ENCODE measurements around the gene ITFG1. TPM values are rescaled to one million over a fixed set of nuclear protein-coding genes. Genes with fewer than 3 reads are reported as not detected.

ITFG1 gene
- total RNA-seq, 2 experiments from 2014 or later = 18.0 to 18.5 TPM

DNA sequence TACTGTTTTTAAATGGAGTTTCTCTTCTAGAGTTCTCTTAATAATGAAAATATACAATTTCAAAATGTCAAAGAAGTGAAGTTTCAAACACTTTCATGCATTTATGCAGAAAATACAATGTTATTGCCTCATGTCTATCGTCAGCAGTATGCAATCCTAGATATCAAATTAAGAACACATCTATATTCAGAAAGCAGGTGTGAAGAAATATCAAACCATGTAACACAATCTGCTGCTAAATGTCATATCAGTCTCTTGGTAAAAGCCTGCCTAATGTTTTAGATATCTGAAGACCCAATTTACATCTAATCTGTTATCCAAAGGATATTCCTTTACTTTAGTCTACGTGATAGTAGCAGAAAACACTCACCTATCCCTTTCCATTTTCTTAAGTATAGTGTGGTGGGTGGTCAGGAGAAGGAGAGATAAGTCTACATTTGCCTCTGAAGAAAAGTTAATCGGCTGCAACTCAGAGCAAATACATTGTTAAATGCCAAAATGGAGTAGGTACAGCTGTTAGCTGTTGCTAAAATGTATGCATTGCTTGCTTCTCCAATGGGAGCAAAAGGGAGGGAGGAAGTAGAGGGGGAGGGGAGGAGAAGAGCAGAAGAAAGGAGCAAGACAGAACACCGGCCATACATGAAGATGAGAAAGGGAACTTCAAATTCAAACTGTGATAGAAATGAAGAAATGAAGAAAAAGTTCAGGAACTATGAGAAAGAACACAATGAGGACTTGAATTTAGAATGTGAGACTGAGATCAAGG, 64.9 kb downstream of the ITFG1 start:
- ChIA-PET POLR2A (no interaction called here), CTCF (no interaction called here)
- ATAC-seq (ENCODE audit: poor library complexity) = no peak
- intact Hi-C loops (cut with DNase I, micrococcal nuclease) = no loop called here
- Histone ChIP-seq H3K27ac (ENCODE audit: low read depth in 1 of 2, low read length in 2 of 2) (no peak overlapping the region), H3K4me3 (ENCODE audit: low read length) (no peak overlapping the region), H3K4me1 (ENCODE audit: insufficient read depth, low read length) (peaks cover 5% of the 10 kb centered on the region), H3K27me3 (ENCODE audit: control insufficient read depth in 1 of 2, insufficient read depth in 2 of 2, low read length in 2 of 2) (no peaks in the 10 kb centered on the region), H3K36me3 (ENCODE audit: insufficient read depth, low read length) (peaks cover 9% of the 10 kb centered on the region), H3K9me3 (ENCODE audit: control insufficient read depth in 1 of 2, insufficient read depth in 1 of 2, low read length in 2 of 2) (no peaks in the 10 kb centered on the region)
- Mint-ChIP-seq H3K36me3 (ENCODE audit: low read depth) (peaks cover 35% of the 10 kb centered on the region), H3K27ac (no peak overlapping the region), H3K4me3 (no peak overlapping the region), H3K9me3 (no peaks in the 10 kb centered on the region), H3K4me1 (ENCODE audit: low read depth) (peaks cover 26% of the 10 kb centered on the region), H3K27me3 (no peaks in the 10 kb centered on the region)
- TF ChIP-seq, protein P1, sequence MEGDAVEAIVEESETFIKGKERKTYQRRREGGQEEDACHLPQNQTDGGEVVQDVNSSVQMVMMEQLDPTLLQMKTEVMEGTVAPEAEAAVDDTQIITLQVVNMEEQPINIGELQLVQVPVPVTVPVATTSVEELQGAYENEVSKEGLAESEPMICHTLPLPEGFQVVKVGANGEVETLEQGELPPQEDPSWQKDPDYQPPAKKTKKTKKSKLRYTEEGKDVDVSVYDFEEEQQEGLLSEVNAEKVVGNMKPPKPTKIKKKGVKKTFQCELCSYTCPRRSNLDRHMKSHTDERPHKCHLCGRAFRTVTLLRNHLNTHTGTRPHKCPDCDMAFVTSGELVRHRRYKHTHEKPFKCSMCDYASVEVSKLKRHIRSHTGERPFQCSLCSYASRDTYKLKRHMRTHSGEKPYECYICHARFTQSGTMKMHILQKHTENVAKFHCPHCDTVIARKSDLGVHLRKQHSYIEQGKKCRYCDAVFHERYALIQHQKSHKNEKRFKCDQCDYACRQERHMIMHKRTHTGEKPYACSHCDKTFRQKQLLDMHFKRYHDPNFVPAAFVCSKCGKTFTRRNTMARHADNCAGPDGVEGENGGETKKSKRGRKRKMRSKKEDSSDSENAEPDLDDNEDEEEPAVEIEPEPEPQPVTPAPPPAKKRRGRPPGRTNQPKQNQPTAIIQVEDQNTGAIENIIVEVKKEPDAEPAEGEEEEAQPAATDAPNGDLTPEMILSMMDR (IDR thresholded peaks at IDR 0.05) = no peak
- DNase-seq = no peak

DNA sequence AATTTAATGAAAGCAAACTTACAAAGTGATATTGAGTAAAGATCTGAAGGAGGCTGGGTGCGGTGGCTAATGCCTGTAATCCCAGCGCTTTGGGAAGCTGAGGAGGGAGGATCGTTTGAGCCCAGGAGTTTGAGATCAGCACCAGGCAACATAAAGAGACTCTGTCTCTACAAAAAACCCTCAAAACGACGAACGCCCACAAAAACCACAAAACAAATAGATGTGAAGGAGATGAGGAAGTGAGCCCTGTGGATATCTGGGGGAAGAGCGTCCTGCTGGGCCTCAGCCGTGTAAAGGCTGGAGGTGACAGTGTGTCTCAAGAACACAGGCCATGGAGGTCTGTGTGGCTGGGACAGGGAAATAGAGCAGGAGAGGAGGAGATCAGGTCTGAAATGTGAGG, 68.8 kb downstream of the ITFG1 start:
- H3K4me3 Mint-ChIP-seq = no peak overlapping the region
- ChIA-PET POLR2A (no interaction called here), CTCF (no interaction called here)
- TF ChIP-seq, protein P1 (IDR thresholded peaks at IDR 0.05) = no peak
- no peaks in the 10 kb centered on the region for H3K27me3 ChIP-seq (ENCODE audit: control insufficient read depth in 1 of 2, insufficient read depth in 2 of 2, low read length in 2 of 2)
- peaks cover 26% of the 10 kb centered on the region for H3K4me1 Mint-ChIP-seq (ENCODE audit: low read depth)
- H3K27ac ChIP-seq (ENCODE audit: low read depth in 1 of 2, low read length in 2 of 2) = no peak overlapping the region
- H3K27ac Mint-ChIP-seq = no peak overlapping the region
- intact Hi-C loops (cut with DNase I, micrococcal nuclease) = no loop called here
- no peak overlapping the region for H3K4me3 ChIP-seq (ENCODE audit: low read length)
- H3K36me3 Mint-ChIP-seq (ENCODE audit: low read depth) = peaks cover 28% of the 10 kb centered on the region
- peaks cover 9% of the 10 kb centered on the region for H3K36me3 ChIP-seq (ENCODE audit: insufficient read depth, low read length)
- DNase-seq (peak in 3 of 14 experiments; percentile 12 to 32 (median 26)), ATAC-seq (ENCODE audit: poor library complexity) (peak; percentile 24)
- no peaks in the 10 kb centered on the region for H3K27me3 Mint-ChIP-seq
- H3K9me3 Mint-ChIP-seq = no peaks in the 10 kb centered on the region
- H3K9me3 ChIP-seq (ENCODE audit: control insufficient read depth in 1 of 2, insufficient read depth in 1 of 2, low read length in 2 of 2) = no peaks in the 10 kb centered on the region
- peaks cover 5% of the 10 kb centered on the region for H3K4me1 ChIP-seq (ENCODE audit: insufficient read depth, low read length)

DNA sequence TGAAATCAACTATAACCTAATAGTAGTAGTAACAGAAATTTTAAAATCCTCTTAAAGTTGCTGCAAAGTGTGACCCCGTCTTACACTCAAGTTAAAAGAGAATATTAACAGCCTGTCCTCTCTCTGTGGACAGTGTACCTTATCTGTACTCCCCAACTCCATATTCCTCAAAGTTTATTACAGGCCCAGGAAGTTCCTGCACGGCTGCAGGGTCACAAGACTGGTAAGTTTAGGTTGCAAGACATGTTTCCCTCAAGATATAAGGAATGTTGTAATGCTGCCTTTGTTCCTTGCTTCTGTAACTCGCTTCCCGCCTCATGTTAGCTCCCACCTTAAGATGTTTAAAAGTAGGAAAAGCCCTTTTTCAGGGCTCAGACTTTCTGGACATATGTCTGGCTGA, 72.2 kb downstream of the ITFG1 start:
- peaks cover 18% of the 10 kb centered on the region for H3K4me1 Mint-ChIP-seq (ENCODE audit: low read depth)
- no peaks in the 10 kb centered on the region for H3K9me3 Mint-ChIP-seq
- H3K27me3 ChIP-seq (ENCODE audit: control insufficient read depth in 1 of 2, insufficient read depth in 2 of 2, low read length in 2 of 2) = no peaks in the 10 kb centered on the region
- intact Hi-C loops (cut with DNase I, micrococcal nuclease) = no loop called here
- TF ChIP-seq, protein P1 (IDR thresholded peaks at IDR 0.05) = no peak
- ChIA-PET CTCF (no interaction called here), POLR2A (no interaction called here)
- no peak overlapping the region for H3K4me3 ChIP-seq (ENCODE audit: low read length)
- no peak overlapping the region for H3K27ac Mint-ChIP-seq
- H3K36me3 Mint-ChIP-seq (ENCODE audit: low read depth) = peaks cover 17% of the 10 kb centered on the region
- no peaks in the 10 kb centered on the region for H3K36me3 ChIP-seq (ENCODE audit: insufficient read depth, low read length)
- no peaks in the 10 kb centered on the region for H3K9me3 ChIP-seq (ENCODE audit: control insufficient read depth in 1 of 2, insufficient read depth in 1 of 2, low read length in 2 of 2)
- no peak overlapping the region for H3K4me3 Mint-ChIP-seq
- H3K4me1 ChIP-seq (ENCODE audit: insufficient read depth, low read length) = peaks cover 5% of the 10 kb centered on the region
- DNase-seq (no peak), ATAC-seq (ENCODE audit: poor library complexity) (no peak)
- H3K27ac ChIP-seq (ENCODE audit: low read depth in 1 of 2, low read length in 2 of 2) = no peak overlapping the region
- H3K27me3 Mint-ChIP-seq = no peaks in the 10 kb centered on the region

Measured in CD4-positive, alpha-beta T cell (primary cell).